HCT116 (cell line): ENCODE results near the gene PCDH15. TPM values are rescaled to one million over a fixed set of nuclear protein-coding genes. Genes with fewer than 3 reads are reported as not detected.

Source experiments
- ATAC-seq: fragments of 200-7000 bp; cut with Tn5 transposase; 2 replicates; pipeline ENCODE4 v1.9.1; 2020; ENCODE audit warnings: mild to moderate bottlenecking, moderate library complexity
- BruUV-seq: library from RNA; stranded (reverse); fragments of 400-500 nt; replicated peaks from 2 replicates; lab custom pipeline; 2021; lab: Mats Ljungman, UMichigan
- CTCF ChIA-PET: fragments of 300-600 bp; sonication (Branson Sonifier 250); formaldehyde crosslinking; loops from one replicate; lab custom pipeline; 2021; ENCODE audit warnings: antibody characterized with exemption; lab: Charles Lee
- POLR2A ChIA-PET: fragments of 300-600, 350-600 bp; sonication (Branson Sonifier 250); formaldehyde crosslinking; loops from one replicate; lab custom pipeline; 2021; ENCODE audit warnings: antibody characterized with exemption; lab: Charles Lee
- RAD21 ChIA-PET, 2 experiments: fragments of 300-600 bp; sonication (Branson Sonifier 250); formaldehyde crosslinking; loops; one replicate each; lab custom pipeline; 2023; ENCODE audit warnings: low total read pairs in 2 of 2; ENCODE audit not compliant: uncharacterized antibody in 2 of 2, unreplicated experiment in 2 of 2, low non-redundant PET in 1 of 2; lab: Charles Lee
- DNase-seq: peaks from one replicate; pipeline ENCODE4 v3.0.0-alpha.2; 2010; ENCODE audit warnings: low read depth, low spot score
- H2AFZ ChIP-seq: fragments of 200-600 bp; shearing (Covaris generic), sonication (generic); 2 replicates; pipeline ENCODE4 v1.6.1; 2017; ENCODE audit warnings: low read depth, mixed run types, mixed read lengths, antibody characterized with exemption, low read length; ENCODE audit not compliant: poor library complexity, severe bottlenecking
- H3K27ac ChIP-seq: 2 replicates; pipeline ENCODE4 v1.5.1; 2012; ENCODE audit warnings: low read depth, low read length
- H3K27me3 ChIP-seq: fragments of 200-600 bp; sonication (generic); 2 replicates; pipeline ENCODE4 v1.6.1; 2016; ENCODE audit warnings: mixed run types, low read length, mixed read lengths; ENCODE audit not compliant: insufficient read depth
- H3K36me3 ChIP-seq, 2 experiments: fragments of 200-500 bp in 1 of 2; fragments of 200-600 bp in 1 of 2; sonication (Bioruptor generic) in 1 of 2; sonication (generic) in 1 of 2; 2 replicates each; pipeline versions ENCODE4 v1.5.1 to v1.6.1; 2014 to 2016; ENCODE audit warnings: low read length in 2 of 2, inconsistent platforms in 1 of 2, mixed read lengths in 1 of 2, mixed run types in 1 of 2; ENCODE audit not compliant: insufficient read depth in 2 of 2, control insufficient read depth in 1 of 2
- H3K4me1 ChIP-seq, 2 experiments: fragments of 200-600 bp in 1 of 2; sonication (generic) in 1 of 2; 2 replicates each; pipeline versions ENCODE4 v1.5.1 to v1.6.1; 2012 to 2017; ENCODE audit warnings: low read length in 2 of 2, inconsistent platforms in 1 of 2, mild to moderate bottlenecking in 1 of 2, mixed read lengths in 1 of 2, mixed run types in 1 of 2, moderate library complexity in 1 of 2; ENCODE audit not compliant: insufficient read depth in 2 of 2, control insufficient read depth in 1 of 2
- H3K4me2 ChIP-seq: fragments of 200-600 bp; sonication (generic); 2 replicates; pipeline ENCODE4 v1.6.1; 2017; ENCODE audit warnings: mixed run types, low read length, mixed read lengths
- H3K4me3 ChIP-seq, 2 experiments: fragments of 200-600 bp in 1 of 2; sonication (generic) in 1 of 2; replicated peaks in 1 of 2; 2 replicates each; pipeline ENCODE4 v1.5.1; 2011 to 2016; ENCODE audit warnings: low read length in 2 of 2, control low read depth in 1 of 2, low read depth in 1 of 2, mild to moderate bottlenecking in 1 of 2, mixed read lengths in 1 of 2, mixed run types in 1 of 2
- H3K79me2 ChIP-seq: fragments of 200-600 bp; sonication (generic); 2 replicates; pipeline ENCODE4 v1.6.1; 2017; ENCODE audit warnings: mild to moderate bottlenecking, mixed run types, low read length, moderate library complexity, mixed read lengths; ENCODE audit not compliant: insufficient read depth
- H3K9ac ChIP-seq: fragments of 200-600 bp; sonication (generic); 2 replicates; pipeline ENCODE4 v1.6.1; 2016; ENCODE audit warnings: low read length, mixed read lengths
- H3K9me2 ChIP-seq: fragments of 200-600 bp; sonication (generic), shearing (Covaris generic); 2 replicates; pipeline ENCODE4 v1.6.1; 2017; ENCODE audit warnings: mixed run types, mild to moderate bottlenecking, moderate library complexity; ENCODE audit not compliant: insufficient read depth
- H3K9me3 ChIP-seq, 2 experiments: fragments of 200-500 bp in 1 of 2; fragments of 200-600 bp in 1 of 2; sonication (Bioruptor generic) in 1 of 2; sonication (generic) in 1 of 2; 2 replicates each; pipeline ENCODE4 v1.6.1; 2014 to 2017; ENCODE audit warnings: low read length in 2 of 2, mixed read lengths in 2 of 2, inconsistent platforms in 1 of 2, low read depth in 1 of 2, mild to moderate bottlenecking in 1 of 2, mixed run types in 1 of 2, moderate library complexity in 1 of 2; ENCODE audit not compliant: control insufficient read depth in 1 of 2, insufficient read depth in 1 of 2
- H4K20me1 ChIP-seq: fragments of 200-600 bp; sonication (generic), shearing (Covaris generic); 2 replicates; pipeline ENCODE4 v1.6.1; 2017; ENCODE audit warnings: mixed run types, mild to moderate bottlenecking, moderate library complexity; ENCODE audit not compliant: insufficient read depth
- ATF3 ChIP-seq: IDR thresholded peaks from 2 replicates; pipeline ENCODE4 v1.6.1; 2012
- CBX3 ChIP-seq: IDR thresholded peaks from 2 replicates; pipeline ENCODE4 v1.6.1; 2012; ENCODE audit warnings: low read depth
- CEBPB ChIP-seq: IDR thresholded peaks from 2 replicates; pipeline ENCODE4 v1.6.1; 2012; ENCODE audit warnings: low read depth
- EGR1 ChIP-seq: IDR thresholded peaks from 2 replicates; pipeline ENCODE4 v1.6.1; 2012; ENCODE audit warnings: low read depth
- ELF1 ChIP-seq: IDR thresholded peaks from 2 replicates; pipeline ENCODE4 v1.6.1; 2012; ENCODE audit warnings: low read depth, borderline replicate concordance
- EZH2 ChIP-seq: fragments of 200-600 bp; sonication (generic); IDR thresholded peaks from 2 replicates; pipeline ENCODE4 v1.6.1; 2017; ENCODE audit warnings: antibody characterized with exemption, mixed run types
- FOSL1 ChIP-seq: IDR thresholded peaks from 2 replicates; pipeline ENCODE4 v1.6.1; 2012; ENCODE audit warnings: low read depth
- JUND ChIP-seq: IDR thresholded peaks from 2 replicates; pipeline ENCODE4 v1.6.1; 2012
- POLR2A ChIP-seq: IDR thresholded peaks from 2 replicates; pipeline ENCODE4 v1.7.0; 2011; ENCODE audit warnings: borderline replicate concordance; ENCODE audit not compliant: insufficient read depth, insufficient read length; ENCODE audit errors: extremely low read depth
- RAD21 ChIP-seq: IDR thresholded peaks from 2 replicates; pipeline ENCODE4 v1.6.1; 2012; ENCODE audit warnings: low read depth, mild to moderate bottlenecking
- REST ChIP-seq: IDR thresholded peaks from 2 replicates; pipeline ENCODE4 v1.6.1; 2012; ENCODE audit warnings: low read depth
- SIN3A ChIP-seq: IDR thresholded peaks from 2 replicates; pipeline ENCODE4 v1.6.1; 2012; ENCODE audit warnings: low read depth
- SP1 ChIP-seq: IDR thresholded peaks from 2 replicates; pipeline ENCODE4 v1.6.1; 2012; ENCODE audit warnings: low read depth
- SRF ChIP-seq: IDR thresholded peaks from 2 replicates; pipeline ENCODE4 v1.6.1; 2012; ENCODE audit warnings: low read depth
- TCF7L2 ChIP-seq: IDR thresholded peaks from 2 replicates; pipeline ENCODE4 v1.7.0; 2011; ENCODE audit warnings: borderline replicate concordance, inconsistent platforms; ENCODE audit not compliant: insufficient read depth, insufficient read length; ENCODE audit errors: extremely low read depth
- ZFX ChIP-seq: fragments of 450-650 bp; IDR thresholded peaks from 2 replicates; pipeline ENCODE4 v1.6.1; 2017
- intact Hi-C: fragments of 100-400 bp; cut with micrococcal nuclease; formaldehyde crosslinking; loops from 2 replicates; pipeline ENCODE4 v1.10.0; 2022
- total RNA-seq: library from RNA; stranded (reverse); gene quantifications from one replicate; pipeline ENCODE4 v1.2.1, GENCODE V29; 2021; ENCODE audit not compliant: unreplicated experiment
- TF ChIP-seq, protein P1 (sequence below): IDR thresholded peaks from 2 replicates; pipeline ENCODE4 v1.6.1; 2011; ENCODE audit warnings: mild to moderate bottlenecking, low read length, moderate library complexity; ENCODE audit not compliant: insufficient replicate concordance; ENCODE audit errors: extremely low read depth

Gene PCDH15
- total RNA-seq, 1 experiment from 2014 or later: not detected

- Histone ChIP-seq H3K4me2 (no peak overlapping the region), H3K79me2 (no peaks in the 10 kb centered on the region), H2AFZ (no peak overlapping the region), H4K20me1 (no peaks in the 10 kb centered on the region), H3K9me3 (peaks cover 3 to 26% of the 10 kb centered on the region in 2 experiments; a peak in 2 of 4 replicates)
- no TSS peak for BruUV-seq
- TF ChIP-seq SRF (no peak), CEBPB (no peak), ELF1 (no peak), SIN3A (no peak), FOSL1 (no peak), REST (no peak), ATF3 (no peak), CBX3 (no peak), ZFX (no peak), TCF7L2 (no peak), JUND (no peak), SP1 (no peak), EGR1 (no peak), RAD21 (no peak), EZH2 (no peak), POLR2A (no peak)
- TF ChIP-seq, protein P1, sequence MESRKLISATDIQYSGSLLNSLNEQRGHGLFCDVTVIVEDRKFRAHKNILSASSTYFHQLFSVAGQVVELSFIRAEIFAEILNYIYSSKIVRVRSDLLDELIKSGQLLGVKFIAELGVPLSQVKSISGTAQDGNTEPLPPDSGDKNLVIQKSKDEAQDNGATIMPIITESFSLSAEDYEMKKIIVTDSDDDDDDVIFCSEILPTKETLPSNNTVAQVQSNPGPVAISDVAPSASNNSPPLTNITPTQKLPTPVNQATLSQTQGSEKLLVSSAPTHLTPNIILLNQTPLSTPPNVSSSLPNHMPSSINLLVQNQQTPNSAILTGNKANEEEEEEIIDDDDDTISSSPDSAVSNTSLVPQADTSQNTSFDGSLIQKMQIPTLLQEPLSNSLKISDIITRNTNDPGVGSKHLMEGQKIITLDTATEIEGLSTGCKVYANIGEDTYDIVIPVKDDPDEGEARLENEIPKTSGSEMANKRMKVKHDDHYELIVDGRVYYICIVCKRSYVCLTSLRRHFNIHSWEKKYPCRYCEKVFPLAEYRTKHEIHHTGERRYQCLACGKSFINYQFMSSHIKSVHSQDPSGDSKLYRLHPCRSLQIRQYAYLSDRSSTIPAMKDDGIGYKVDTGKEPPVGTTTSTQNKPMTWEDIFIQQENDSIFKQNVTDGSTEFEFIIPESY: no peak
- TF ChIP-seq, all 23 proteins: peak for 0
- ATAC-seq (no peak), DNase-seq (no peak)
- Histone ChIP-seq H3K27ac (no peak overlapping the region), H3K9me2 (no peaks in the 10 kb centered on the region), H3K4me3 (no peak overlapping the region), H3K4me1 (no peaks in the 10 kb centered on the region), H3K27me3 (no peaks in the 10 kb centered on the region), H3K36me3 (no peaks in the 10 kb centered on the region), H3K9ac (no peak overlapping the region)
- CTCF ChIA-PET: no interaction called here
- intact Hi-C loops: no loop called here
- POLR2A ChIA-PET: no interaction called here
- RAD21 ChIA-PET: no interaction called here
Observed at GRCh38 chr10:54124209-54124885, 676.7 kb downstream of the PCDH15 start.
